HTERT RPE-1 (cell line): Measurements from ENCODE around the gene MIA2.
"Not testable (repeated sequence)": the region's sequence is repeated elsewhere in the genome, so short reads cannot be mapped to it uniquely, and the experiment has no call there.

ENCODE experiments used
- in situ Hi-C: fragments of 300-500 bp; cut with MboI; formaldehyde crosslinking; loops from 4 replicates; pipeline ENCODE4 v1.14.3; 2020; ENCODE audit warnings: low sequenced_read_pairs

MIA2 gene

GRCh38 chr14:39233680-39234326, at the start of gene MIA2:
Gene MIA2, plus strand, starts transcription at chr14:39233915. Its CDS starts 200 bp downstream, at chr14:39234115.
- in situ Hi-C loops: no loop called here

GRCh38 chr14:39184628-39185255, 49.0 kb upstream of the MIA2 start:
- in situ Hi-C loops: no loop called here

GRCh38 chr14:39185256-39186049, 48.3 kb upstream of the MIA2 start:
- in situ Hi-C loops: no loop called here

GRCh38 chr14:39186941-39187525, 46.7 kb upstream of the MIA2 start:
- in situ Hi-C loops: no loop called here

- in situ Hi-C loops: no loop called here
These were observed 29.8 kb upstream of the MIA2 start for GRCh38 chr14:39203659-39204606.

- in situ Hi-C loops: not testable (repeated sequence)
These were observed 26.3 kb upstream of the MIA2 start for GRCh38 chr14:39207430-39207829.

- in situ Hi-C loops: no loop called here
These were observed 22.5 kb upstream of the MIA2 start for GRCh38 chr14:39211109-39211741.

- in situ Hi-C loops: no loop called here
These were observed 21.7 kb upstream of the MIA2 start for GRCh38 chr14:39212034-39212433.

- in situ Hi-C loops: no loop called here
These were observed 21.0 kb upstream of the MIA2 start for GRCh38 chr14:39212693-39213092.

GRCh38 chr14:39217214-39217879, 16.4 kb upstream of the MIA2 start:
- in situ Hi-C loops: no loop called here

GRCh38 chr14:39218171-39218769, 15.4 kb upstream of the MIA2 start:
- in situ Hi-C loops: no loop called here

- in situ Hi-C loops: no loop called here
These were observed 14.6 kb upstream of the MIA2 start for GRCh38 chr14:39219075-39219499.

- in situ Hi-C loops: not testable (repeated sequence)
These were observed 13.2 kb upstream of the MIA2 start for GRCh38 chr14:39220473-39220872.

- in situ Hi-C loops: no loop called here
These were observed 5.7 kb upstream of the MIA2 start for GRCh38 chr14:39228044-39228443.

GRCh38 chr14:39228509-39229221, 5.0 kb upstream of the MIA2 start:
- in situ Hi-C loops: no loop called here

- in situ Hi-C loops: no loop called here
These were observed 4.5 kb upstream of the MIA2 start for GRCh38 chr14:39229222-39229543.

GRCh38 chr14:39229601-39230110, 4.1 kb upstream of the MIA2 start:
- in situ Hi-C loops: no loop called here

GRCh38 chr14:39230416-39231035, 3.2 kb upstream of the MIA2 start:
- in situ Hi-C loops: no loop called here
